ENCODE data around the gene LRRK1.

Gene LRRK1

GRCh38 chr15:100909989-100910955, 8.9 kb upstream of the LRRK1 start:
- DNase-seq (ENCODE audit: low spot score), result no peak

GRCh38 chr15:100911086-100911485, 8.1 kb upstream of the LRRK1 start:
- DNase-seq (ENCODE audit: low spot score), result no peak

GRCh38 chr15:100913961-100914360, 5.2 kb upstream of the LRRK1 start:
- DNase-seq (ENCODE audit: low spot score), result no peak

GRCh38 chr15:100914876-100915275, 4.3 kb upstream of the LRRK1 start:
- DNase-seq (ENCODE audit: low spot score), result no peak

- peak; percentile 47 for DNase-seq (ENCODE audit: low spot score)
Measured at GRCh38 chr15:100918034-100918689, 995 bp upstream of the LRRK1 start.

GRCh38 chr15:100919481-100920405, 586 bp downstream of the LRRK1 start:
- no peak for DNase-seq (ENCODE audit: low spot score)

GRCh38 chr15:100920516-100921135, 1.5 kb downstream of the LRRK1 start:
- no peak for DNase-seq (ENCODE audit: low spot score)

DNA sequence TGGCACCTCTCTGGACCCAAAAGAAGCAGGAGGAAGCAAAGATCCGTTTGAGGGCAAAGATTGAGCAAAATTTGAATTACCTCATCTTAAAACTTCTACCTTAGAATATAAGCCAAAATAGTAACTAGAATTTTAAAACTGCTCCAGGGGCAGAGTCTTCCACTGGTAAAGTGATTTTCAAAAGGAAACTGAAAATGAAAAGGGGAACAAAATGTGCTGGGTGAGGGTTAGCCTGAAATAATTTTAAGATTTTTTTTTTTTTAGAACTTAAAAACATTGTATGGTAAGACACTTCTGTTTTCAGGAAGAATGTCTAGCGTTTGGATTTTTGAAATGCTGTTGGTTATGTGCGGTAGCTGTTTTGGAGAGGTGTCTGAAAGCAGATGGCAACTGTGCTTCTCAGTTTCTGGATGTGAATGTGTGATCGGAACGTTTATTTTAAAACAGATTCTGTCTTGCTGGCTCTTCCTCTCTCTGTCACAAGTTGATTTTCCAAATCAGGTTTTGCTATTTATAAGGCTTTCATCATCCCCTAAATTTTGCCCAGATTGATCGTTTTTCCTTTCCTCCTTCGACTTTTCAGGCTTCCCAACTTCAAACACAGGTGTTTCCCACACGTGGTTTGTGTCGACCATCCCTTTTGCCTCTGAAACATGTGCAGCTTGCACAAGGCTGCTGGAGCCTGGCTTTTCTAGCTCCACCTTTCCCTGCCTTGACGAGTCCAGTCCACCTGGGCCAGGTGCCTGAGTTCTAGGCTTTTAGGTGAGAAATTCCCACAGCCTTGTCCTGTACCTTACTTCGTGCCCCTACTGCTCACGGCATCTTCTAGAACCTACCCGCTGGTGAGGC, 3.3 kb downstream of the LRRK1 start:
- DNase-seq (ENCODE audit: low spot score), result no peak

GRCh38 chr15:100923076-100923475, 3.9 kb downstream of the LRRK1 start:
- DNase-seq (ENCODE audit: low spot score), result no peak

DNA sequence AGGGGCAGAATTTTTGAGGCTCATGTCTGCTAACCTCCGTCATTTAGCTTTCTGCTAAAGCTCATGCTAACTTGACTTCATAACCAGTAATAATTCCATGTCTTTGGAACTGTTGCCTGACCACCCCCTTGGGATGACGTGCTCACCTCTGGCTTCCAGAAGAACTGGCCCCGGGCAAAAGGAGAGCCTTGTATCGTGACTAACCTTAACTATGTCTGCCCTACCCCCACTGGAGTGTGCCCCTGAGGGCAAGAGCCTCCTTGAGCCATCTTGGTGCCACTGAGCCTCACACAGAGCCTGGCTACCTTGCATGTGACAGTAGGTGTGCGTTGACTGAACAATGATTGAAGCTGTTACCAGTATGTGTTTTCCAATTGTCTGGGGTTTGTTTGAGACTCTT, 4.7 kb downstream of the LRRK1 start:
- DNase-seq (ENCODE audit: low spot score), result no peak

DNA sequence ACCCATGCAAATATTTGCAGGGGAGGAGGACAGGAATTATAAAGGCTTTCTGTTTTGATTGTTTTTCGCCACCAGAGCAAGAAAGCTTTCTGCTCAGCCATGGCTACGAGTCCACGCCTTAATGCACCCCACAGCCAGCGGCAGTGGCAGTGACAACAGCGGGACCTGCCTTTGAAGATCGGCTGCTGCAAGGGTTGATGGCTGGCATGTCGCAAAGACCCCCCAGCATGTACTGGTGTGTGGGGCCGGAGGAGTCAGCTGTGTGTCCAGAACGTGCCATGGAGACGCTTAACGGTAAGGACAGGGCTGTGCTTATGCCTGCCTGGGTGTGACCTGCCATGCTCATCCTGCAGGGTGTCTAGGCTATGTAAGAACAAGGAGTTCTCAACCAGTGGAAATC, 5.3 kb downstream of the LRRK1 start:
- DNase-seq (ENCODE audit: low spot score), result no peak

GRCh38 chr15:100925480-100925879, 6.3 kb downstream of the LRRK1 start:
- DNase-seq (ENCODE audit: low spot score), result no peak

DNA sequence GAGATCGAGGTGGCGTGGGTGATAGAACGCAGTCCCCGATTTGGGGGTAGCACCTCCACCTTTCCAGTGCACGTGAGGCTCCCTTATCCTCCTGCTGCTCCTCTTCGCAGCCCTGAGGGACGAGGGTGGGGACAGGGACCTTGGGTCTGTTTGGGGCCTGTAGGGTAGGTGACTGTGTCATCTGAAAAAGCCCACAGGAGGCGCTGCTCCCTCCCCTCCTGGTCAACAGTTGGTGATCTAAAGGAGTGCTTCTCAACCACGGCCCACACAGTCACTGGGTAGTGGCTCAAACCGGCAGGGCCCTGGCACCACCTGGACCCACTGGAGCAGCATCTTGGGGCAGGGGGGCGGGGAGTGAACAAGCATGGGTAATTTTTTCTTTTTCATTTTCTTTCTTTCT, 7.1 kb downstream of the LRRK1 start:
- DNase-seq (ENCODE audit: low spot score), result no peak

- DNase-seq (ENCODE audit: low spot score), result no peak
Measured at GRCh38 chr15:100926971-100927756, 8.0 kb downstream of the LRRK1 start.

- no peak for DNase-seq (ENCODE audit: low spot score)
Measured at GRCh38 chr15:100928632-100929280, 9.6 kb downstream of the LRRK1 start.

DNA sequence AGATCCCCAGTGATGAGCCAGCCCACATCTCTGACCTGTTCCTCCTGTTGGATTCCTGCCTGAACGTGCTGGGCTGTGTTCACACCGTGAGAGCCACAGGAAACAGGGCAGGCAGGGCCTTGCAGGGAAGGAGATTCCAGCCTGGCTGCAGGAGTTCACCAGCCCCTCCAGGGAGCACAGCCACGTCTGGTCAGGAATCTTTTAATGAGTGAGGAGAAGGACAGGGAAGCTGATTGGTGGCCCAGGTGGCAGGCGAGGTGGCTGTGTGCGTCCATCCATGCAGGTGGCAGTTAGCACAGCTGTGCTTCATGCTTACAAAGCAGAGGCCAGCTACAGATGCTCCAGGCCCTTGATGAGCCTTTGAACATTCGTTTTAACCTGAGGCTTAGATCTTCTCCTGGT, 10.5 kb downstream of the LRRK1 start:
- no peak for DNase-seq (ENCODE audit: low spot score)

- no peak for DNase-seq (ENCODE audit: low spot score)
Measured at GRCh38 chr15:100930306-100930848, 11.2 kb downstream of the LRRK1 start.

- DNase-seq (ENCODE audit: low spot score), result no peak
Measured at GRCh38 chr15:100931143-100931890, 12.2 kb downstream of the LRRK1 start.

Measured in kidney capillary endothelial cell (primary cell).